GM12878 (cell line): ENCODE measurements around the gene WDR53.

Experiments
- CTCF ChIP-seq, 3 experiments: IDR thresholded peaks in 2 of 3; conservative IDR thresholded peaks in 1 of 3; 2 replicates each; pipeline ENCODE4 v1.5.1; 2011; ENCODE audit warnings: low read depth in 3 of 3, low read length in 3 of 3, mild to moderate bottlenecking in 3 of 3, control low read depth in 2 of 3, moderate library complexity in 2 of 3, inconsistent platforms in 1 of 3, mixed read lengths in 1 of 3; ENCODE audit not compliant: control insufficient read depth in 2 of 3, insufficient read depth in 1 of 3; ENCODE audit errors: extremely low read depth in 1 of 3
- STAT3 ChIP-seq: IDR thresholded peaks from 2 replicates; pipeline ENCODE4 v1.6.1; 2011; ENCODE audit warnings: low read depth, low read length, improper control_type of control experiment

DNA sequence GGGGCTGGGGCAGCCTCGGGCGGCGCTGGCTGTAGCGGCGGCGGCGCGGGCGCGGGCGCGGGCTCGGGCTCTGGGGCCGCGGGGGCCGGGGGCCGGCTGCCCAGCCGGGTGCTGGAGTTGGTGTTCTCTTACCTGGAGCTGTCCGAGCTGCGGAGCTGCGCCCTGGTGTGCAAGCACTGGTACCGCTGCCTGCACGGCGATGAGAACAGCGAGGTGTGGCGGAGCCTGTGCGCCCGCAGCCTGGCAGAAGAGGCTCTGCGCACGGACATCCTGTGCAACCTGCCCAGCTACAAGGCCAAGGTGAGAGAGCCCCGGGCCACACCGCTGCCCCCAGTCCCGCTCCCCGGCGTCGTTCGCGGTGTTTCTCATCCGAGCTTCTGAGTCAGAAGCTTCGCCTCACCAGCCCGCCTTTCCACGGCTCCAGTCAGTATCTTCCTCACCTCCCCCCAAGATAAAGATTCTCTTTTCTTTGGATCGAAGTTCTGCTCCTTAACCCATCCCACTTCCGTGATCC lies 706 bp upstream of the WDR53 start:
- TF ChIP-seq STAT3 = no peak
- TF ChIP-seq CTCF (IDR thresholded peaks at IDR 0.05 in 2 of 3, conservative IDR thresholded peaks at IDR 0.05 in 1 of 3; ENCODE audit: control insufficient read depth in 2 of 3, extremely low read depth in 1 of 3, insufficient read depth in 1 of 3, low read depth in 3 of 3, low read length in 3 of 3) = no peak
